Natural killer cell (primary cell): Measurements from ENCODE around the gene TWF1. TPM values are rescaled to one million over a fixed set of nuclear protein-coding genes. Genes with fewer than 3 reads are reported as not detected.

ENCODE experiments used
- ATAC-seq, 3 donors: fragments of 150-1000 bp in 2 of 3; fragments of 200-7000 bp in 1 of 3; cut with Tn5 transposase; 1 replicate in 1 of 3; 2 replicates in 2 of 3; pipeline ENCODE4 v1.10.0; 2021; ENCODE audit warnings: mild to moderate bottlenecking in 2 of 3, moderate library complexity in 2 of 3
- DNase-seq, 2 donors: peaks; one replicate each; pipeline versions ENCODE4 v3.0.0 to v3.0.0-alpha.2; 2013 to 2021; ENCODE audit warnings: mixed read lengths in 1 of 2
- H3K27ac ChIP-seq: one replicate; pipeline ENCODE4 v1.5.1; 2013; ENCODE audit warnings: mild to moderate bottlenecking, low read length
- H3K27me3 ChIP-seq: one replicate; pipeline ENCODE4 v1.6.1; 2013; ENCODE audit warnings: low read length; ENCODE audit not compliant: control insufficient read depth, insufficient read depth
- H3K36me3 ChIP-seq: one replicate; pipeline ENCODE4 v1.6.1; 2013; ENCODE audit warnings: low read length; ENCODE audit not compliant: control insufficient read depth, insufficient read depth
- H3K4me1 ChIP-seq: one replicate; pipeline ENCODE4 v1.6.1; 2013; ENCODE audit warnings: low read length; ENCODE audit not compliant: control insufficient read depth, insufficient read depth
- H3K4me3 ChIP-seq: one replicate; pipeline ENCODE4 v1.5.1; 2013; ENCODE audit warnings: low read length
- H3K9me3 ChIP-seq: one replicate; pipeline ENCODE4 v1.6.1; 2013; ENCODE audit warnings: low read length; ENCODE audit not compliant: control insufficient read depth, insufficient read depth
- H3K27ac Mint-ChIP-seq, 2 donors: one replicate each; pipeline ENCODE4 v1.8.0; 2022; ENCODE audit warnings: mild to moderate bottlenecking in 2 of 2, mixed read lengths in 2 of 2, moderate library complexity in 1 of 2
- H3K27me3 Mint-ChIP-seq, 2 donors: one replicate each; pipeline ENCODE4 v1.8.0; 2022; ENCODE audit warnings: low read depth in 2 of 2, mixed read lengths in 2 of 2
- H3K36me3 Mint-ChIP-seq: one replicate; pipeline ENCODE4 v1.8.0; 2022; ENCODE audit warnings: mixed read lengths
- H3K4me1 Mint-ChIP-seq, 2 donors: one replicate each; pipeline ENCODE4 v1.8.0; 2022; ENCODE audit warnings: mixed read lengths in 2 of 2
- H3K4me3 Mint-ChIP-seq: one replicate; pipeline ENCODE4 v1.8.0; 2022; ENCODE audit warnings: mild to moderate bottlenecking, moderate library complexity, mixed read lengths
- H3K9me3 Mint-ChIP-seq, 2 donors: one replicate each; pipeline ENCODE4 v1.8.0; 2022; ENCODE audit warnings: mixed read lengths in 2 of 2
- WGBS: methylation state at CpG from one replicate; pipeline ENCODE4 v1.1.7; 2013; ENCODE audit warnings: missing lambda C conversion rate; ENCODE audit not compliant: insufficient coverage; 5-methylcytosine and 5-hydroxymethylcytosine counted together
- intact Hi-C: fragments of 100-400 bp; cut with micrococcal nuclease; formaldehyde crosslinking; loops from one replicate; pipeline ENCODE4 v1.14.2; 2022
- total RNA-seq, 4 donors: library from RNA; stranded (reverse); fragments of 120-200 nt in 1 of 4; gene quantifications; one replicate each; pipeline versions ENCODE4 v1.2.3 to v1.2.4, GENCODE V29; 2013 to 2022
- TF ChIP-seq, protein P1 (sequence below): fragments of 200-600 bp; IDR thresholded peaks from one replicate; pipeline ENCODE4 v1.8.0; 2022; ENCODE audit warnings: antibody characterized with exemption

The TWF1 gene
- total RNA-seq, 3 donors from 2014 or later (not counting 1 experiment from before 2014, with no cell fraction given), result 68.0 to 75.5 (median 68.1) TPM

GRCh38 chr12:43826681-43827080 is 20.6 kb upstream of the TWF1 start:
- H3K27me3 ChIP-seq, result peaks cover 3% of the 10 kb centered on the region
- no peaks in the 10 kb centered on the region for H3K36me3 Mint-ChIP-seq
- no peaks in the 10 kb centered on the region for H3K9me3 ChIP-seq
- no peak overlapping the region for H3K27ac ChIP-seq
- no peak for DNase-seq
- peaks cover 1% of the 10 kb centered on the region in 2 donors for H3K4me1 Mint-ChIP-seq
- intact Hi-C loops, result no loop called here
- H3K9me3 Mint-ChIP-seq, result no peaks in the 10 kb centered on the region
- no peak overlapping the region for H3K4me3 ChIP-seq
- 73% methylated on average over 3 of the region's 3 CpGs for WGBS
- H3K4me1 ChIP-seq, result no peaks in the 10 kb centered on the region
- H3K4me3 Mint-ChIP-seq, result no peak overlapping the region
- ATAC-seq, result no peak
- H3K36me3 ChIP-seq, result no peaks in the 10 kb centered on the region
- TF ChIP-seq, protein P1, sequence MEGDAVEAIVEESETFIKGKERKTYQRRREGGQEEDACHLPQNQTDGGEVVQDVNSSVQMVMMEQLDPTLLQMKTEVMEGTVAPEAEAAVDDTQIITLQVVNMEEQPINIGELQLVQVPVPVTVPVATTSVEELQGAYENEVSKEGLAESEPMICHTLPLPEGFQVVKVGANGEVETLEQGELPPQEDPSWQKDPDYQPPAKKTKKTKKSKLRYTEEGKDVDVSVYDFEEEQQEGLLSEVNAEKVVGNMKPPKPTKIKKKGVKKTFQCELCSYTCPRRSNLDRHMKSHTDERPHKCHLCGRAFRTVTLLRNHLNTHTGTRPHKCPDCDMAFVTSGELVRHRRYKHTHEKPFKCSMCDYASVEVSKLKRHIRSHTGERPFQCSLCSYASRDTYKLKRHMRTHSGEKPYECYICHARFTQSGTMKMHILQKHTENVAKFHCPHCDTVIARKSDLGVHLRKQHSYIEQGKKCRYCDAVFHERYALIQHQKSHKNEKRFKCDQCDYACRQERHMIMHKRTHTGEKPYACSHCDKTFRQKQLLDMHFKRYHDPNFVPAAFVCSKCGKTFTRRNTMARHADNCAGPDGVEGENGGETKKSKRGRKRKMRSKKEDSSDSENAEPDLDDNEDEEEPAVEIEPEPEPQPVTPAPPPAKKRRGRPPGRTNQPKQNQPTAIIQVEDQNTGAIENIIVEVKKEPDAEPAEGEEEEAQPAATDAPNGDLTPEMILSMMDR, result no peak
- H3K27ac Mint-ChIP-seq, result no peak overlapping the region
- H3K27me3 Mint-ChIP-seq, result peaks cover 0 to 16% of the 10 kb centered on the region in 2 donors

DNA sequence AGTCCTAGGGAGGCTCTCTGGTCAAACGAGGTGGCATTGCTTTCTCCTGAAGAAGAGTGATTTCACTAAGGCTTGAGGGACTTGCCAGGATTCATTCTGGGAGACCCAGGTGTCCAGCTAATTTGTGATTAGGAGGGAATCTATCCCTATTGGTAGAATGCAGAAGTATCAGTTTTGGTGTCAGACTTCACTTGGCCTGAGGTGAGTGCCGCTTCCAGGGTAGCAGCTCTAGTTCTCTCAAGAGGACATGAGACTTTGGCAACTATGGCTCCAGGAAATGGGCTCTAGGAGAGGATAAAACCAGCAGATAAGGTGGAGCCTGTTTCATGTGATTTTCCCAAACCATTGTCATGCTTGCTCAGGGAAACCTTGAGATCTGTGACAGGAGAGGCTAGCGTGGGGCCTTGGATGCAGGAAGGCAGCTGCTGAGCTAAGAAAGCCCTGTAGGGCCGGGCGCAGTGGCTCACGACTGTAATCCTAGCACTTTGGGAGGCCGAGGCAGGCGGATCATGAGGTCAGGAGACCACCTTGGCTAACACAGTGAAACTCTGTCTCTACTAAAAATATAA is 18.2 kb upstream of the TWF1 start:
- Mint-ChIP-seq H3K27ac (no peak overlapping the region), H3K36me3 (no peaks in the 10 kb centered on the region), H3K4me1 (no peaks in the 10 kb centered on the region), H3K4me3 (no peak overlapping the region), H3K9me3 (no peaks in the 10 kb centered on the region), H3K27me3 (peaks cover 0 to 12% of the 10 kb centered on the region in 2 donors)
- Histone ChIP-seq H3K4me1 (no peaks in the 10 kb centered on the region), H3K4me3 (no peak overlapping the region), H3K27me3 (no peaks in the 10 kb centered on the region), H3K9me3 (no peaks in the 10 kb centered on the region), H3K36me3 (no peaks in the 10 kb centered on the region), H3K27ac (no peak overlapping the region)
- no peak for ATAC-seq
- WGBS, result 90% methylated on average over 8 of the region's 8 CpGs
- no peak for DNase-seq
- TF ChIP-seq, protein P1, result no peak
- intact Hi-C loops, result no loop called here

DNA sequence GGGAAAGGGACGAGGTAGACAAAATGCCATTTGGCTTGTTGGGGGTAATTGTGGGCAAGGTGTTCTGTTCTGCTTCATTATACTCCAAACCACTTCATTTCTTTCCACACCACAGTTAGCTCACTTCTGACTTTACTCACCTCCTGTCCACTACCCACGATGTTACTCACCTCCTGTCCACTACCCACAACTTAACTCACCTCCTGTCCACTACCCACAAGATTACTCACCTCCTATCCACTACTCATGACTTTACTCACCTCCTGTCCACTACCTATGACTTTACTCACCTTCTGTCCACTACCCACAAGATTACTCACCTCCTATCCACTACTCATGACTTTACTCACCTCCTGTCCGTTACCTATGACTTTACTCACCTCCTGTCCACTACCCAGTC is 10.1 kb upstream of the TWF1 start:
- 53% methylated on average over 3 of the region's 3 CpGs for WGBS
- no peaks in the 10 kb centered on the region for H3K4me1 Mint-ChIP-seq
- H3K9me3 Mint-ChIP-seq, result no peaks in the 10 kb centered on the region
- no peak for DNase-seq
- H3K4me3 ChIP-seq, result no peak overlapping the region
- no peaks in the 10 kb centered on the region for H3K9me3 ChIP-seq
- H3K36me3 ChIP-seq, result no peaks in the 10 kb centered on the region
- H3K27me3 Mint-ChIP-seq, result peaks cover 5 to 30% of the 10 kb centered on the region in 2 donors
- H3K27ac ChIP-seq, result no peak overlapping the region
- TF ChIP-seq, protein P1, result no peak
- no peak overlapping the region for H3K27ac Mint-ChIP-seq
- H3K4me3 Mint-ChIP-seq, result no peak overlapping the region
- ATAC-seq, result no peak
- intact Hi-C loops, result no loop called here
- H3K27me3 ChIP-seq, result peaks cover 2% of the 10 kb centered on the region
- no peaks in the 10 kb centered on the region for H3K36me3 Mint-ChIP-seq
- no peaks in the 10 kb centered on the region for H3K4me1 ChIP-seq

DNA sequence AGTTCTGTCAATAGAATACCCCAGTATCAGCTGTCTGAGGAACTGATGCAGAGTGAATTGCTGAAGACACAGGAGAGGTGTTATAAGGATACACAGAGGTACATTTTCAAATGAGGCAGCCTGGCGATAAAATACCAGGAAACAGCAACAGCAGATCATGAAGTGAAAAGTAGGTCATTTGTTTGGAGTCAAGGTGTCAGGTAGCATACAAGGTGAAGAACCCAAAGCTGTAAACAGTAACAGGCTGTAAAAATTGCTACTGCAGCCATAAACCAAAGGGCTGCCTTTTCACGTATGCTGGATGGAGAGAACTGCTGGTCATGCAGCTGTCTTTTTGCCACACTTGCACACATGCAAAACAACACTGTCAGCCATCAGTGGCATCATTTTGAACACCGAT is 9.3 kb upstream of the TWF1 start:
- DNase-seq (no peak), ATAC-seq (no peak)
- H3K27ac Mint-ChIP-seq, result no peak overlapping the region
- H3K4me1 Mint-ChIP-seq, result no peaks in the 10 kb centered on the region
- no peak overlapping the region for H3K4me3 Mint-ChIP-seq
- no peaks in the 10 kb centered on the region for H3K36me3 Mint-ChIP-seq
- H3K9me3 Mint-ChIP-seq, result no peaks in the 10 kb centered on the region
- intact Hi-C loops, result no loop called here
- Histone ChIP-seq H3K4me3 (no peak overlapping the region), H3K9me3 (no peaks in the 10 kb centered on the region), H3K36me3 (no peaks in the 10 kb centered on the region), H3K27me3 (peaks cover 2% of the 10 kb centered on the region), H3K4me1 (no peaks in the 10 kb centered on the region), H3K27ac (no peak overlapping the region)
- TF ChIP-seq, protein P1, result no peak
- H3K27me3 Mint-ChIP-seq, result peaks cover 9 to 32% of the 10 kb centered on the region in 2 donors
- 80% methylated on average over 3 of the region's 3 CpGs for WGBS
